GM18499 (cell line): Measurements from ENCODE around the gene EVI2B.
"Not testable (repeated sequence)": the region's sequence is repeated elsewhere in the genome, so short reads cannot be mapped to it uniquely, and the experiment has no call there.

Experiments used
- ATAC-seq: cut with Tn5 transposase; IDR thresholded peaks from one replicate; pipeline ENCODE4 v1.9.1; 2021; ENCODE audit warnings: moderate number of reproducible peaks; ENCODE audit not compliant: insufficient read depth, unreplicated experiment

The EVI2B gene

DNA sequence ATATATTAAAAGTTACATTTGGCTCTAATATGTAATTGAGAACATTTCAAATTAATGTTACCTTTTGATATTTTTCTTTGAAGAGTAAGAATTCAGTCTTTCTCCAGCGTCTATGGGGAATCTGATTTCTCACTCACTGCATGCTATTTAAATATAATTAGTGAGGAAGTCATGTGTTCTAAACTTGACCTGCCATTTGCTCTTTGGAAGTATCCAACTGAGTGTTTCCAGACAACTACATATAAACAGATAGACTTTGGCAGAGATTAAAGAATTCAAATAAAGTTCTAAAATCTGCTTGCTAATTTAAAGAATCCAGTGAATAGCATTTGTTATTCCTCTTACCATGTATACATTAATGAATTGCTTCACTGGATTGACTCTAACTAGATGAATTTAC lies 40.3 kb downstream of the EVI2B start:
- no peak for ATAC-seq

- ATAC-seq: no peak
Observed at GRCh38 chr17:31272803-31273202, 41.1 kb downstream of the EVI2B start.

GRCh38 chr17:31272236-31272635 lies 41.6 kb downstream of the EVI2B start:
- ATAC-seq: no peak

- no peak for ATAC-seq
Observed at GRCh38 chr17:31269578-31269983, 44.3 kb downstream of the EVI2B start.

DNA sequence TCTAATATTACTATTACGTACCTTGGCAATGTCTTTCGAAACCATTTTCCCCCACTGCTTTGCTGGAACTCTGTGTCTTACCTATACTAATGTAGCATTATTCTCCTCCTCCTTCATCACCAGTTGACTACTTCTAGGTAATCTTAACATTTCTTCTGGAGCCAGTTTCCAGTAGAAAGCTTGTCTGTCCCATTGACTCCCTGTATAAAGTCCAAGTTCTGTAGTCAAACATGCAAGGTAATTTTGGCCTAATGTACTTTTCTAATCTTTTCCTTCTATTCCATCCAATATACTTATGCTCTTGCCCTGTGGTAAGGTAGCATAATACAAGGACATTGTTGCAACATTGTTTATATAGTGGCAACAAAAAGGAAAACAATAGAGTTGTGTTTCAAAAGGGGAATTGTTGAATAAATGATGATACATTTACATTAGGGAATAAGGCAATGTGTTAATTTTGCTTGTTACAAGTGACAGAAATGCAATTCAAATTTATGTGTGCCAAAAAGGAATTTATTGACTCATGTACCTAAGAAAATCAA lies 44.7 kb downstream of the EVI2B start:
- ATAC-seq: no peak

- no peak for ATAC-seq
Observed at GRCh38 chr17:31266042-31266441, 47.8 kb downstream of the EVI2B start.

- not testable (repeated sequence) for ATAC-seq
Observed at GRCh38 chr17:31262923-31263322, 50.9 kb downstream of the EVI2B start.

- ATAC-seq: no peak
Observed at GRCh38 chr17:31261601-31262000, 52.3 kb downstream of the EVI2B start.

- no peak for ATAC-seq
Observed at GRCh38 chr17:31260151-31260550, 53.7 kb downstream of the EVI2B start.

GRCh38 chr17:31256936-31257335 lies 56.9 kb downstream of the EVI2B start:
- ATAC-seq: no peak

GRCh38 chr17:31254654-31255053 lies 59.2 kb downstream of the EVI2B start:
- ATAC-seq: no peak
